ENCODE measurements around the gene KIF24.

KIF24 gene

GRCh38 chr9:34334916-34335315 is 5.8 kb upstream of the KIF24 start:
- no peak overlapping the region for H3K27ac ChIP-seq
- H4K20me1 ChIP-seq: peaks cover 0 to 24% (median 5%) of the 10 kb centered on the region in 11 experiments; a peak in 7 of 22 replicates
- H3K36me3 ChIP-seq: peaks cover 15 to 41% (median 18%) of the 10 kb centered on the region in 11 experiments
- H3K9me3 ChIP-seq (replicated peaks in 1 of 11): no peaks in the 10 kb centered on the region
- peaks cover 18 to 41% (median 26%) of the 10 kb centered on the region in 10 experiments for H3K4me1 ChIP-seq
- peak overlapping the region in 2 of 11 experiments; percentile 12 to 27; a peak in 1 of 22 replicates for H3K4me2 ChIP-seq
- H3K4me3 ChIP-seq: no peak overlapping the region
- TF ChIP-seq Cebpa-rat (IDR thresholded peaks at IDR 0.05): no peak
- no peaks in the 10 kb centered on the region for H3K27me3 ChIP-seq
- H3K9ac ChIP-seq: peak overlapping the region in 4 of 11 experiments; percentile 14 to 24 (median 17); a peak in 3 of 22 replicates

DNA sequence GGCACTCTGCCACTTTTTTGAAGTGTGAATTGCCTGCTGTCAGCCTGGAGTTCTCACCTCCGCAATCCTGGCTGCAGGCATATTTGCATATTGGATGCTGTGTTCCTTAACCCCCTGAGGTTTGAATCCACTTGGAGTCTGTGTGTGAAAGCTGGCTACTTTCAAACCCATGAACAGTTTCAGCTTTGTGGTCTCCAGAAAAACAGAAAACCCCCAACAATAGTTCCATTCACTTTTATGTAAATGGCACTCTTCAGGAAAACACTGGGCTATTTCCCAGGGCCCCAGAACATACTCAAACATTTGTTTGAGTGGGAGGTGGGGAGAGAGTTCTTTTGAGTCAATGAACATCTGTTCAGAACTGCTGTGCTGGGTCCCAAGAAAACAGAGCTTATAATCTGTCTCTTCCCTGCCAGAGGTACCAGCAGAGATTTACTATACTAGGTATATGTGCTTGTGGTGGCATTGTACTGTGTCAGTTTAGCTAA is 5.3 kb upstream of the KIF24 start:
- Histone ChIP-seq H3K9ac (peak overlapping the region in 5 of 11 experiments; percentile 14 to 24 (median 19); a peak in 4 of 22 replicates), H3K4me3 (no peak overlapping the region), H4K20me1 (peaks cover 0 to 24% (median 5%) of the 10 kb centered on the region in 11 experiments; a peak in 7 of 22 replicates), H3K4me1 (peaks cover 18 to 41% (median 27%) of the 10 kb centered on the region in 10 experiments), H3K27ac (no peak overlapping the region), H3K9me3 (replicated peaks in 1 of 11) (no peaks in the 10 kb centered on the region), H3K36me3 (peaks cover 10 to 36% (median 14%) of the 10 kb centered on the region in 11 experiments), H3K4me2 (no peak overlapping the region), H3K27me3 (no peaks in the 10 kb centered on the region)
- no peak for TF ChIP-seq Cebpa-rat (IDR thresholded peaks at IDR 0.05)

- no peak overlapping the region for H3K4me2 ChIP-seq
- peak overlapping the region in 2 of 11 experiments; percentile 15 to 25; a peak in 2 of 22 replicates for H3K9ac ChIP-seq
- peaks cover 18 to 41% (median 27%) of the 10 kb centered on the region in 10 experiments for H3K4me1 ChIP-seq
Measured at GRCh38 chr9:34333836-34334235, 4.8 kb upstream of the KIF24 start.

DNA sequence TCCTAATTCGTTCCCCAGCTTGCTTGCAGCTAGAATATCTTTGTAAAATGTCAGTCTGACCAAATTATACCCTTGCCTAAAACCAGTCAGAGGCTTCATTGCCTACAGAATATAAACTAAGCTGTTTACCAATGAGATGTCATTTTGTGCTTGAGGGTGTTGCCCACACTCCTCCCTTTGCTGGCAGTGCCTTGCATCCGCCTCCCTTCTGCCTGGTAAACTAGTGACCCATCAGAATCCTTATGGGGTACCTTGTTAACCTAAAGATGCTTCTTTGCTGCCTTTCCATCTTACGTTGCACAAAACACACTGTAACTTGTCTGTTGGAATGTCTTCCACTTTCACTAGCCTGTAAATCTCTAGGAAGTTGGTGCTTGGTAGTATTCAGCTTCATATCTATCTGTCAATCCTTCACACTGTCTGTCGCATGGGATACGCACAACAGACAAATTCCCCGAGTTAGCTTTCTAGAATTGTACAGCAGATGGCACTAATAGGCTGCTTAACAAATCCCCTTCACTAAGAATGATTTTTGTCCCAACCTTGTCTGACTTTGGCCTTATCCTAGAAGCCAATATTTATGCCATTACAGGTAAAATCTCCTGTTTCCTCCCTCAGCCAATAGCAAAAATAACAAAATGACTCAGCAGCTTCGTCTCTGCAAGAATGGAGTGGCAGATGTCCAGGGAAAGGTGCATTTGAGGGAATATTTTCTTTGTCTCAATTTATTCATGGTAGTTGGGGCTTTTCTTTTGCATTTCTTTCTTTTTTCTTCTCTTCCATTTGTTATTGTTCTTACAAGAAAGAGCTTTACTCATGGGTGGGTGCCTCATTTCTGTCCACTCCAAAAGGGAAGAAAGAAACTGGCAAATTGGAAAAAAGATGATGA is 3.3 kb upstream of the KIF24 start:
- no peak for TF ChIP-seq Cebpa-rat (IDR thresholded peaks at IDR 0.05)
- Histone ChIP-seq H3K4me2 (peak overlapping the region in 3 of 11 experiments; percentile 28 to 88 (median 87); a peak in 4 of 22 replicates), H3K9me3 (replicated peaks in 1 of 11) (no peaks in the 10 kb centered on the region), H3K4me3 (no peak overlapping the region), H3K27ac (no peak overlapping the region), H3K4me1 (peaks cover 30 to 53% (median 36%) of the 10 kb centered on the region in 10 experiments), H3K36me3 (peaks cover 0 to 16% (median 0%) of the 10 kb centered on the region in 11 experiments; a peak in 6 of 22 replicates), H4K20me1 (peaks cover 0 to 24% (median 0%) of the 10 kb centered on the region in 11 experiments; a peak in 7 of 22 replicates), H3K27me3 (no peaks in the 10 kb centered on the region), H3K9ac (peak overlapping the region in 7 of 11 experiments; percentile 2 to 46 (median 25); a peak in 8 of 22 replicates)

More at GRCh38 chr9:34333836-34334235, 4.8 kb upstream of the KIF24 start:
- TF ChIP-seq Cebpa-rat (IDR thresholded peaks at IDR 0.05): no peak
- H3K36me3 ChIP-seq: peaks cover 5 to 31% (median 8%) of the 10 kb centered on the region in 11 experiments
- H3K27ac ChIP-seq: no peak overlapping the region
- no peak overlapping the region for H3K4me3 ChIP-seq
- peaks cover 0 to 24% (median 5%) of the 10 kb centered on the region in 11 experiments; a peak in 7 of 22 replicates for H4K20me1 ChIP-seq
- no peaks in the 10 kb centered on the region for H3K27me3 ChIP-seq
- no peaks in the 10 kb centered on the region for H3K9me3 ChIP-seq (replicated peaks in 1 of 11)

- no peak overlapping the region for H3K27ac ChIP-seq
- peaks cover 0 to 24% (median 0%) of the 10 kb centered on the region in 11 experiments; a peak in 7 of 22 replicates for H4K20me1 ChIP-seq
- no peak for TF ChIP-seq Cebpa-rat (IDR thresholded peaks at IDR 0.05)
- no peak overlapping the region for H3K4me3 ChIP-seq
- no peaks in the 10 kb centered on the region for H3K27me3 ChIP-seq
- H3K4me2 ChIP-seq: peak overlapping the region in 6 of 11 experiments; percentile 28 to 93 (median 88); a peak in 7 of 22 replicates
- H3K9ac ChIP-seq: peak overlapping the region in 4 of 11 experiments; percentile 2 to 29 (median 8); a peak in 2 of 22 replicates
- H3K4me1 ChIP-seq: peaks cover 34 to 63% (median 45%) of the 10 kb centered on the region in 10 experiments
- peaks cover 0 to 10% (median 0%) of the 10 kb centered on the region in 11 experiments; a peak in 4 of 22 replicates for H3K36me3 ChIP-seq
- H3K9me3 ChIP-seq (replicated peaks in 1 of 11): no peaks in the 10 kb centered on the region
Measured at GRCh38 chr9:34331196-34331595, 2.1 kb upstream of the KIF24 start.

GRCh38 chr9:34328500-34328986 is 525 bp downstream of the KIF24 start:
- Histone ChIP-seq H3K27ac (peak overlapping the region; percentile 35 to 94 (median 85)), H3K4me1 (peaks cover 34 to 57% (median 49%) of the 10 kb centered on the region in 10 experiments)
- TF ChIP-seq Cebpa-rat (IDR thresholded peaks at IDR 0.05): no peak

GRCh38 chr9:34326690-34327089 is 2.4 kb downstream of the KIF24 start:
- Histone ChIP-seq H3K36me3 (peaks cover 0 to 6% (median 0%) of the 10 kb centered on the region in 11 experiments; a peak in 1 of 22 replicates), H3K4me2 (peak overlapping the region in 5 of 11 experiments; percentile 10 to 95 (median 82); a peak in 5 of 22 replicates), H3K4me1 (peaks cover 36 to 59% (median 53%) of the 10 kb centered on the region in 10 experiments), H3K9me3 (replicated peaks in 1 of 11) (no peaks in the 10 kb centered on the region), H3K4me3 (no peak overlapping the region), H3K27ac (no peak overlapping the region), H4K20me1 (0 out of 22 replicates have a peak, but pooled peaks cover 0 to 2% (median 0%) of the 10 kb centered on the region in 11 experiments), H3K9ac (no peak overlapping the region; a peak in 1 of 22 replicates), H3K27me3 (no peaks in the 10 kb centered on the region)
- no peak for TF ChIP-seq Cebpa-rat (IDR thresholded peaks at IDR 0.05)

More at GRCh38 chr9:34328500-34328986, 525 bp downstream of the KIF24 start:
- no peaks in the 10 kb centered on the region for H3K27me3 ChIP-seq
- peak overlapping the region; percentile 65 to 95 (median 88) for H3K4me2 ChIP-seq
- H3K9ac ChIP-seq: peak overlapping the region; percentile 74 to 98 (median 87)
- H3K36me3 ChIP-seq: peaks cover 0 to 6% (median 0%) of the 10 kb centered on the region in 11 experiments; a peak in 1 of 22 replicates
- peaks cover 0 to 7% (median 0%) of the 10 kb centered on the region in 11 experiments; a peak in 2 of 22 replicates for H4K20me1 ChIP-seq
- H3K4me3 ChIP-seq: peak overlapping the region; percentile 74 to 95 (median 84)
- no peaks in the 10 kb centered on the region for H3K9me3 ChIP-seq (replicated peaks in 1 of 11)

- H3K27me3 ChIP-seq: no peaks in the 10 kb centered on the region
- no peak overlapping the region for H3K27ac ChIP-seq
- H3K4me1 ChIP-seq: peaks cover 19 to 50% (median 44%) of the 10 kb centered on the region in 10 experiments
- H4K20me1 ChIP-seq: no peaks in the 10 kb centered on the region
- peaks cover 0 to 18% (median 14%) of the 10 kb centered on the region in 11 experiments; a peak in 14 of 22 replicates for H3K36me3 ChIP-seq
- H3K4me2 ChIP-seq: peak overlapping the region in 4 of 11 experiments; percentile 15 to 27 (median 22); a peak in 6 of 22 replicates
- no peak overlapping the region for H3K4me3 ChIP-seq
- H3K9me3 ChIP-seq (replicated peaks in 1 of 11): no peaks in the 10 kb centered on the region; a peak in 1 of 22 replicates
- no peak for TF ChIP-seq Cebpa-rat (IDR thresholded peaks at IDR 0.05)
- no peak overlapping the region for H3K9ac ChIP-seq
Measured at GRCh38 chr9:34322899-34323591, 6.0 kb downstream of the KIF24 start.
